ENCODE results near the gene C6orf136. TPM values are rescaled to one million over a fixed set of nuclear protein-coding genes. Genes with fewer than 3 reads are reported as not detected.

C6orf136 gene
- total and polyA plus RNA-seq, 4 donors: 2.0 to 12.0 (median 9.8) TPM

DNA sequence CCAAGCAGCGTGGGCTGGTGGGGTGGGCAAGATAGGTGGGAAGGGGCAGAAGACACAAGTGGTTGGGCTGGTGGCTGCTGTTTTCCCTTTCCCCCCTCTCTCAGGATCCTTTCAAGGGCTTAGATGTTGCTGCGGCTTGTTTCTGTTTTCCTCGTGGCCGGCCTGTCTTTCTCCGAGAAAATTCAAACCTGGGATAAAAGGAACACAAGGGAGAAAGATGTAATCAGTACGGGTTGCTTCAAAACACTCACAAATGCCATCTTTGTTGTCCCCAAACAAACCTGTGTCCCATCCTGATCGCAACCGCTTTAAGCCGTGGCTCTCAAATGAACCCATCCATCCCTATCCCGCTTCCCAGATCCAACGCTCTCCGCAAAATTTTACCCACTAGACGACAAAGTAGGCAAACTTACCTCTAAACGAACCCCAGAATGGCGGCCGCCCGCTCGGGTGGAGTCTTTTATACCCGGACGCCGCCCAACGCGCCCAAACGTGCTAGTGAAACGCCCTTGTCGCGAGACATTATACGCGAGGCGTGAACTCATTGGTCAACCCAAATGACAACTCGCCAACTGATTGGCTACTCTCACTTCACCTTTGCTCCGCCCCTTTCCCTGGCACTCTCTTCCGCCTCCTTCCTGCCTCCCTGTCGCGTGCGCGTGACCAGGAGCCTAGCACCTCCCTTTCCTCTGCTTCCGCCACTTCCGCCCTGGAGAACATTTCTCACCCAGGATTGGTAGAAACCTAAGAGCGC, 29.9 kb upstream of the C6orf136 start, which contains the start of gene PPP1R10:
Gene PPP1R10 (minus strand): TSS at position 433 of the 754 bp plus-strand sequence. CDS start 7,299 bp downstream, outside the sequence.
- Histone ChIP-seq H3K9me3 (ENCODE audit: control insufficient read depth in 4 of 4, low read length in 3 of 4) (no peaks in the 10 kb centered on the region), H3K27ac (ENCODE audit: low read depth in 1 of 2, low read length in 2 of 2) (peak within 1 kb of the TSS; percentile 87 to 95), H3K4me1 (ENCODE audit: control insufficient read depth in 4 of 4, insufficient read depth in 4 of 4, low read length in 3 of 4) (peaks cover 2 to 23% (median 14%) of the 10 kb centered on the region in 4 donors), H3K4me3 (ENCODE audit: low read depth in 1 of 3, low read length in 3 of 3) (peak within 1 kb of the TSS; percentile 90 to 97 (median 96)), H3K27me3 (ENCODE audit: control insufficient read depth in 4 of 4, insufficient read depth in 4 of 4, low read length in 3 of 4) (no peaks in the 10 kb centered on the region), H3K36me3 (ENCODE audit: control insufficient read depth in 4 of 4, insufficient read depth in 3 of 4, low read depth in 1 of 4, low read length in 3 of 4) (peaks cover 4 to 19% (median 15%) of the 10 kb centered on the region in 4 donors), H3K9ac (ENCODE audit: low read depth in 1 of 2, low read length in 2 of 2) (peak within 1 kb of the TSS; percentile 99 to 100)
- TF ChIP-seq, protein P1, sequence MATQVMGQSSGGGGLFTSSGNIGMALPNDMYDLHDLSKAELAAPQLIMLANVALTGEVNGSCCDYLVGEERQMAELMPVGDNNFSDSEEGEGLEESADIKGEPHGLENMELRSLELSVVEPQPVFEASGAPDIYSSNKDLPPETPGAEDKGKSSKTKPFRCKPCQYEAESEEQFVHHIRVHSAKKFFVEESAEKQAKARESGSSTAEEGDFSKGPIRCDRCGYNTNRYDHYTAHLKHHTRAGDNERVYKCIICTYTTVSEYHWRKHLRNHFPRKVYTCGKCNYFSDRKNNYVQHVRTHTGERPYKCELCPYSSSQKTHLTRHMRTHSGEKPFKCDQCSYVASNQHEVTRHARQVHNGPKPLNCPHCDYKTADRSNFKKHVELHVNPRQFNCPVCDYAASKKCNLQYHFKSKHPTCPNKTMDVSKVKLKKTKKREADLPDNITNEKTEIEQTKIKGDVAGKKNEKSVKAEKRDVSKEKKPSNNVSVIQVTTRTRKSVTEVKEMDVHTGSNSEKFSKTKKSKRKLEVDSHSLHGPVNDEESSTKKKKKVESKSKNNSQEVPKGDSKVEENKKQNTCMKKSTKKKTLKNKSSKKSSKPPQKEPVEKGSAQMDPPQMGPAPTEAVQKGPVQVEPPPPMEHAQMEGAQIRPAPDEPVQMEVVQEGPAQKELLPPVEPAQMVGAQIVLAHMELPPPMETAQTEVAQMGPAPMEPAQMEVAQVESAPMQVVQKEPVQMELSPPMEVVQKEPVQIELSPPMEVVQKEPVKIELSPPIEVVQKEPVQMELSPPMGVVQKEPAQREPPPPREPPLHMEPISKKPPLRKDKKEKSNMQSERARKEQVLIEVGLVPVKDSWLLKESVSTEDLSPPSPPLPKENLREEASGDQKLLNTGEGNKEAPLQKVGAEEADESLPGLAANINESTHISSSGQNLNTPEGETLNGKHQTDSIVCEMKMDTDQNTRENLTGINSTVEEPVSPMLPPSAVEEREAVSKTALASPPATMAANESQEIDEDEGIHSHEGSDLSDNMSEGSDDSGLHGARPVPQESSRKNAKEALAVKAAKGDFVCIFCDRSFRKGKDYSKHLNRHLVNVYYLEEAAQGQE (IDR thresholded peaks at IDR 0.05): peak; percentile 97
- no peak for TF ChIP-seq RAD21 (IDR thresholded peaks at IDR 0.05)
- peak; percentile 92 for TF ChIP-seq SP1 (IDR thresholded peaks at IDR 0.05)
- TF ChIP-seq FOXA2 (IDR thresholded peaks at IDR 0.05): no peak
- TF ChIP-seq, protein P2, sequence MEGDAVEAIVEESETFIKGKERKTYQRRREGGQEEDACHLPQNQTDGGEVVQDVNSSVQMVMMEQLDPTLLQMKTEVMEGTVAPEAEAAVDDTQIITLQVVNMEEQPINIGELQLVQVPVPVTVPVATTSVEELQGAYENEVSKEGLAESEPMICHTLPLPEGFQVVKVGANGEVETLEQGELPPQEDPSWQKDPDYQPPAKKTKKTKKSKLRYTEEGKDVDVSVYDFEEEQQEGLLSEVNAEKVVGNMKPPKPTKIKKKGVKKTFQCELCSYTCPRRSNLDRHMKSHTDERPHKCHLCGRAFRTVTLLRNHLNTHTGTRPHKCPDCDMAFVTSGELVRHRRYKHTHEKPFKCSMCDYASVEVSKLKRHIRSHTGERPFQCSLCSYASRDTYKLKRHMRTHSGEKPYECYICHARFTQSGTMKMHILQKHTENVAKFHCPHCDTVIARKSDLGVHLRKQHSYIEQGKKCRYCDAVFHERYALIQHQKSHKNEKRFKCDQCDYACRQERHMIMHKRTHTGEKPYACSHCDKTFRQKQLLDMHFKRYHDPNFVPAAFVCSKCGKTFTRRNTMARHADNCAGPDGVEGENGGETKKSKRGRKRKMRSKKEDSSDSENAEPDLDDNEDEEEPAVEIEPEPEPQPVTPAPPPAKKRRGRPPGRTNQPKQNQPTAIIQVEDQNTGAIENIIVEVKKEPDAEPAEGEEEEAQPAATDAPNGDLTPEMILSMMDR (IDR thresholded peaks at IDR 0.05; ENCODE audit: low read depth, low read length, missing input control): no peak
- TF ChIP-seq FOXA1 (IDR thresholded peaks at IDR 0.05): no peak
- TF ChIP-seq GABPA (IDR thresholded peaks at IDR 0.05 in 1 of 2, conservative IDR thresholded peaks at IDR 0.05 in 1 of 2): peak; percentile 88 to 97
- TF ChIP-seq HNF4G (IDR thresholded peaks at IDR 0.05): no peak
- no peak for TF ChIP-seq HNF4A (conservative IDR thresholded peaks at IDR 0.05)
- TF ChIP-seq RXRA (IDR thresholded peaks at IDR 0.05): no peak
- TF ChIP-seq, protein P3, sequence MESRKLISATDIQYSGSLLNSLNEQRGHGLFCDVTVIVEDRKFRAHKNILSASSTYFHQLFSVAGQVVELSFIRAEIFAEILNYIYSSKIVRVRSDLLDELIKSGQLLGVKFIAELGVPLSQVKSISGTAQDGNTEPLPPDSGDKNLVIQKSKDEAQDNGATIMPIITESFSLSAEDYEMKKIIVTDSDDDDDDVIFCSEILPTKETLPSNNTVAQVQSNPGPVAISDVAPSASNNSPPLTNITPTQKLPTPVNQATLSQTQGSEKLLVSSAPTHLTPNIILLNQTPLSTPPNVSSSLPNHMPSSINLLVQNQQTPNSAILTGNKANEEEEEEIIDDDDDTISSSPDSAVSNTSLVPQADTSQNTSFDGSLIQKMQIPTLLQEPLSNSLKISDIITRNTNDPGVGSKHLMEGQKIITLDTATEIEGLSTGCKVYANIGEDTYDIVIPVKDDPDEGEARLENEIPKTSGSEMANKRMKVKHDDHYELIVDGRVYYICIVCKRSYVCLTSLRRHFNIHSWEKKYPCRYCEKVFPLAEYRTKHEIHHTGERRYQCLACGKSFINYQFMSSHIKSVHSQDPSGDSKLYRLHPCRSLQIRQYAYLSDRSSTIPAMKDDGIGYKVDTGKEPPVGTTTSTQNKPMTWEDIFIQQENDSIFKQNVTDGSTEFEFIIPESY (IDR thresholded peaks at IDR 0.05): peak; percentile 99
- peak; percentile 94 for TF ChIP-seq YY1 (IDR thresholded peaks at IDR 0.05)
- TF ChIP-seq NR2F2 (IDR thresholded peaks at IDR 0.05): no peak
- TF ChIP-seq, protein P4, sequence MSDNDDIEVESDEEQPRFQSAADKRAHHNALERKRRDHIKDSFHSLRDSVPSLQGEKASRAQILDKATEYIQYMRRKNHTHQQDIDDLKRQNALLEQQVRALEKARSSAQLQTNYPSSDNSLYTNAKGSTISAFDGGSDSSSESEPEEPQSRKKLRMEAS (IDR thresholded peaks at IDR 0.05): no peak
- TF ChIP-seq, protein P5, sequence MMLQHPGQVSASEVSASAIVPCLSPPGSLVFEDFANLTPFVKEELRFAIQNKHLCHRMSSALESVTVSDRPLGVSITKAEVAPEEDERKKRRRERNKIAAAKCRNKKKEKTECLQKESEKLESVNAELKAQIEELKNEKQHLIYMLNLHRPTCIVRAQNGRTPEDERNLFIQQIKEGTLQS (IDR thresholded peaks at IDR 0.05): peak; percentile 62
- TF ChIP-seq EGR1 (IDR thresholded peaks at IDR 0.05; ENCODE audit: low read depth in 2 of 2): no peak
- TF ChIP-seq JUND (IDR thresholded peaks at IDR 0.05): no peak
- peak; percentile 100 for TF ChIP-seq TAF1 (conservative IDR thresholded peaks at IDR 0.05)
- WGBS: under 1% methylated on average over 40 of the region's 40 CpGs
- peak; percentile 97 for DNase-seq (ENCODE audit: low spot score)
